ENCODE measurements around the gene HDAC4. TPM values are rescaled to one million over a fixed set of nuclear protein-coding genes. Genes with fewer than 3 reads are reported as not detected.

The HDAC4 gene
- total RNA-seq, 1 experiment from 2014 or later: 32.0 TPM

DNA sequence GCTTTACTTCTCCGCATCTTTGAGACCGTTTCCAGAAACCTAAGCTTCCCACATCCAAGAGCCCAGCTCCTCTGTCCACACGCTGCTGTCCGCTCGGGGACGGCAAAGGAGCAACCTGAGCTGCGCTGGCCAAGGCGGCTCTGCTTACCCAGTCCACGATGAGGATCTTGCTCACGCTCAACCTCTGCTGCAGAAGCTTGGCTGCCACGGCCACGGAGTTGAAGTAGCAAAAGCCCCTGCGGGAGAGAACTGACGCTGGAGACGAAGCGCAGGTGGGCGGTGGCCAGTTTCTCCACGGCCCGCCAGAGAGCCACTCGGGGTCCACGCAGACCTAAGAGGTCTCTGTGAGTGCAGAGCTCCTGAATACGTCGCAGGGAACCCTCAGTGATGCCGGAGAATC is 316.8 kb downstream of the HDAC4 start:
- no peak overlapping the region for H3K4me3 Mint-ChIP-seq
- H4K20me1 ChIP-seq (ENCODE audit: control insufficient read depth, insufficient read depth, insufficient read length): no peaks in the 10 kb centered on the region
- H2BK12ac ChIP-seq (ENCODE audit: insufficient read length, low read depth, low read length): no peak overlapping the region
- no peak for TF ChIP-seq CTCF (conservative IDR thresholded peaks at IDR 0.05)
- H3K18ac ChIP-seq (ENCODE audit: insufficient read length, low read depth, low read length): no peak overlapping the region
- no peaks in the 10 kb centered on the region for H3K79me1 ChIP-seq (ENCODE audit: insufficient read depth, low read depth, low read length, poor library complexity, severe bottlenecking)
- H3K27ac Mint-ChIP-seq: peak overlapping the region in 1 of 3 experiments; percentile 39; a peak in 1 of 7 replicates
- no peak overlapping the region for H2BK15ac ChIP-seq (ENCODE audit: low read depth, low read length)
- H3K4me1 Mint-ChIP-seq: no peaks in the 10 kb centered on the region
- no peak overlapping the region for H3K4me2 ChIP-seq (ENCODE audit: insufficient read depth, insufficient read length, low read length)
- no peak overlapping the region for H3T11ph ChIP-seq (ENCODE audit: low read length)
- peaks cover 5 to 18% (median 11%) of the 10 kb centered on the region in 3 experiments; a peak in 6 of 7 replicates for H3K36me3 Mint-ChIP-seq (ENCODE audit: insufficient read depth in 1 of 3, low read depth in 3 of 3)
- H3K9me3 ChIP-seq (ENCODE audit: control insufficient read depth, low read depth, low read length): no peaks in the 10 kb centered on the region
- no peak overlapping the region for H2BK20ac ChIP-seq (ENCODE audit: low read depth, low read length, poor library complexity, severe bottlenecking)
- H2BK120ac ChIP-seq (ENCODE audit: low read depth, low read length, poor library complexity, severe bottlenecking): no peak overlapping the region
- no peaks in the 10 kb centered on the region; the same call in 1 of the 2 replicates for H3K27me3 Mint-ChIP-seq (ENCODE audit: low read depth)
- H3K9ac ChIP-seq (ENCODE audit: extremely low read depth, insufficient read length, low read length): no peak overlapping the region
- H3K27me3 ChIP-seq (ENCODE audit: insufficient read depth, low read length): no peaks in the 10 kb centered on the region
- H3K79me2 ChIP-seq (ENCODE audit: insufficient read depth, low read length): no peaks in the 10 kb centered on the region
- H3K4me1 ChIP-seq (ENCODE audit: insufficient read depth, low read length): no peaks in the 10 kb centered on the region
- H4K5ac ChIP-seq (ENCODE audit: insufficient read length, low read depth, low read length): no peak overlapping the region
- H3K23me2 ChIP-seq (ENCODE audit: insufficient read length, low read depth, low read length, poor library complexity, severe bottlenecking): no peaks in the 10 kb centered on the region
- H2AK5ac ChIP-seq (ENCODE audit: insufficient read length, low read length): no peak overlapping the region
- H3K9me3 Mint-ChIP-seq: no peaks in the 10 kb centered on the region; a peak in 1 of 5 replicates
- no peak overlapping the region for H3K23ac ChIP-seq (ENCODE audit: insufficient read length, low read depth, low read length)
- WGBS (ENCODE audit: extremely low coverage, insufficient read length, low lambda C conversion rate): no CpG with 5 or more reads among the region's 24 CpGs
- H3K4ac ChIP-seq (ENCODE audit: low read depth, low read length): no peak overlapping the region
- no peak overlapping the region for H2AFZ ChIP-seq (ENCODE audit: low read length)
- no peak overlapping the region for H3K56ac ChIP-seq (ENCODE audit: insufficient read length, low read depth, low read length)
- DNase-seq: no peak
- no peak overlapping the region; the same call in 1 of the 2 replicates for H3K14ac ChIP-seq (ENCODE audit: insufficient read depth, low read length)
- no peak overlapping the region for H4K91ac ChIP-seq (ENCODE audit: insufficient read length, low read depth, low read length)
- H2BK5ac ChIP-seq (ENCODE audit: insufficient read length, low read length): no peak overlapping the region
- H3K27ac ChIP-seq (ENCODE audit: insufficient read length, low read depth, low read length): no peak overlapping the region
- no peak overlapping the region for H4K8ac ChIP-seq (replicated peaks; ENCODE audit: insufficient read length, low read depth, low read length)
